Raji (cell line): ENCODE data around the gene COBLL1.

ENCODE experiments used
- POLR2A ChIP-seq: IDR thresholded peaks from 2 replicates; pipeline ENCODE4 v1.6.1; 2011; ENCODE audit warnings: low read depth, low read length, control low read depth; ENCODE audit not compliant: insufficient read depth

COBLL1 gene

DNA sequence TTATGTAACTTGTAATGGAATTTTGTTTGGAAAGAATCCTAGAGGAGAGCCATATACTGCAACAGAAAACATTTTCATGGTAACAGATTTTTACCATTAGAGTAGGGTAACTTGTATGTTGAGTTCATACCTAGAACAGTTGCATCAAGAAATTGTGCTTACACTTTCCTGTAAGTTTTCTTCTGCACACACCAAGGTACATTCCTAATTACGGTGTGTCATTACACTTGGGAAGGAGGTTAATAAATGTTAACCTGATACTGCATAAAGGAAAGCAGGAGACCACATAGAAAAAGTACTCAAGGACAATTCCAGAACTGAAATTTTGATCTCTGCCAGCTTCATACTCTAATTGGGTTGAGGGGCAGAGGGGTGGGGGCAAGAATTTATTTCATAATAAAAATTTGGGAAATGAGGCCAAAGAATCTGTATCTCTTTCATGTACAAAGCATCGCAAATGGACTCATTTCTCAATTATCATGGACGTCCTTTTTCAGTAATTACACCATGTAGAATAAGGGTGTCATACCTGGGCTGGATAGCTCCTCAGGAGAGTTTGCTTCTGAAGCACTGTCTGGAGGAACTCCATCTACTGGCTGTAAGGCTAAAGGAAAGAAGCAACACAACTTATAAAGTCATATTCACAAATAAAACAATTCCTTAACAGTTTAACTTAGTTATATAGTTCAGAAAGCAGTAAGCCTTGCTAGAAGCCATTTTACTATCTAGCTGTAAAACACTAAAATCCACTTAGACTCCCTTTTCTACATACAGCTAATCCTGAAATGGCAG, 137.5 kb downstream of the COBLL1 start:
- no peak for TF ChIP-seq POLR2A

DNA sequence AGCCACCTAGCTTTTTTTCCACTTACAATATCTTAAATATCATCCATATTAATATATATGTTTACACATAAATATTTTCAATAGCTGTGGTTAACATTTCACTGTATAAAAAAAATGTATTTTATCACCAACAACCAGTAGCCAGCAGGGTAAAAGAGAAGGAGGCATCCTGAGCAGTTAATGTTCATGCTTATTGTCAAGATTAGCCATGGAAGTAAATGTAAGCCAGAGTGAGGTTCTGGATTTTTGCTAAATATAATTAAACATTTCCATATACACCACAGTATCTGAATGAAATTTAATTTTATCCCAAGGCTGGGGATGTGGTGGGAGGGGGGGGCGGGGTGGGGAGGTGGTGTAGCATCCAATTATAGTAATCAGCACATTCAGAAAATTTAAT, 140.1 kb downstream of the COBLL1 start:
- no peak for TF ChIP-seq POLR2A

DNA sequence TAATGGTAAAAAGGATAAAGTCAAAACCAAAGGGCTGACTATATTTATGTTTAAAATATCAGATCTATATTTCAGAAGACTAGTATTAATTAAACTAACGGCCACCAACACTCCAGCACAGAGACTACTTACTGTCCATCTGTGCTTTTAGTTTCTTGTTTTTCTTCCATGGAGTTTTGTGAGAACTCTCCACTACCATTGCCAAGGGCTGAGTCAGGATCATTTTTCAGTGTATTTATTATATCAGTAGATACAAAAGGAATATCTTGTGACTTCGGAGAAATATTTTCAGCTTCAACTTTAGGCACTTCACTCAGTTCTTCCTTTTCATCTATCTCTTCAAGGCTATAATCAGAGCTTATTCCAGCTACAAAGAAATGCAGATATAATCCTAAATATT, 141.2 kb downstream of the COBLL1 start:
- TF ChIP-seq POLR2A: no peak

DNA sequence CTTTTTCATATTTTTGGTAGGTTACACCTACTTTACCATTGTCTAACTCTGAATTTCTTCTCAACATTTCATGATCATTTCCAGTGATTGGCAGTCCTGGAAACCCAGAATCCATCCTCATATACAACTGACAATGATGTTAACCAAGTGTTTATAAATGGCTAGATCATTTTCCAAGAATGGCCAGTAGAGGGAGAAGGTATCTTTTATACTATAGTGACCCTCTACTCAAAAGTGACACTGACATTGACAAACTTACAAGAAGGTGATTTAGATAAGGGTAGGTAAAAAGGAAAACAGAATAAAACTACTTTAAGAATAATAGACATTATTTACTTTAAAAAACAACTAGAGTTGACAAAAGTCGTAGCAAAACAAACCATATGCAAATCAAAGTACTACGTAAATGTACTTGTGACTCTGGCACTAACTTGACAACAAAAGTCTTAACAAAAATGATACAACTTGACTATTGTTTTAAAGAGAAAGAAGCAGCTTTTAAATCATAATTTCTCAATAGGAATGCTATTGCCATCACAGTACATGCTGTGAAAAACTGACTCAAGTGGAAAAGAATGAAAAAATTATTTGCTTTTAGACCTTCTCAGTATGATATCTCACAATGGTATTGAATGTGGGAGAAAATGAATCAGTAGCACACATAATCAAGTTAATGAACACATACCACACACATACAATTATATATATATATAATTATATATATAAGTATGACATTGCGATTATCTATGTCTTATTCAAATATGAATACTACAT, 143.7 kb downstream of the COBLL1 start:
- TF ChIP-seq POLR2A: no peak

DNA sequence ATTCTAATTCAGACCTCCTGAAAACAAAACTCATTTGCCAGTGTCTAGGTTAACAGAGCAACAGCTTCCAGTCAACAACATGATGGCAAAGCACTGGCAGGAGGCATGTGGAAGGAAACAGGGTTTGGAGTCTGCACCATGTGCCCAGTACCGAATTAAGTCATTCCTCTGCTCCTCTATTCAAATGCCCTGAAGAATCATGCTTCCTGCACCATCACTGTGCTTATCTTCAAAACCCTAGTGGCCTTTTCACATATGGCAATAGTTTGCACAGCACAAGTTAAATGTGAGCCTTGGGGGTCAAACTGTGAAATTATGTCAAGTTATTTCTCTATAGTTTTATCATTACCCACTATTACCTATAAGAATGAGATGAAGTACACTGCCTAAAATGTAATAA, 145.0 kb downstream of the COBLL1 start:
- no peak for TF ChIP-seq POLR2A

DNA sequence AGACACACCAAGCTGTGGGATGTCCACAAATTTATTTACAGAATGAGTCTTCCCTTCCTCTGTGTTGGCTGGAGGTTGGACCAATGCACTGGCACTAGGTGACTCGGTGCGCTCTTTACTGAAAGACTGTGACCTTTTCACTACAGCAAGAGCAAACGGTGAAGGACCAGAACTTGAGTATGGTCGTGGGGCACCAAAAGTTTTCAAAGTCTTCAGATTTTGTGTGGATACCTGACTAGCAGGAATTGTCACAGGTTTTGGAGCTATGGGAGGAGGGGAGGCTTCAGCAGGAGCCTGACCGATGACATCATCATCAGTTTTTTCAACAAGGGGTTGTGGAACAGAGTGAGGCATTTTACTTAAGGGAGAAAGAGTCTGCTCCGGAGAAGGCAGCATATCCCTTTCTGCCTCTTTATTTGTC, 147.3 kb downstream of the COBLL1 start:
- no peak for TF ChIP-seq POLR2A

DNA sequence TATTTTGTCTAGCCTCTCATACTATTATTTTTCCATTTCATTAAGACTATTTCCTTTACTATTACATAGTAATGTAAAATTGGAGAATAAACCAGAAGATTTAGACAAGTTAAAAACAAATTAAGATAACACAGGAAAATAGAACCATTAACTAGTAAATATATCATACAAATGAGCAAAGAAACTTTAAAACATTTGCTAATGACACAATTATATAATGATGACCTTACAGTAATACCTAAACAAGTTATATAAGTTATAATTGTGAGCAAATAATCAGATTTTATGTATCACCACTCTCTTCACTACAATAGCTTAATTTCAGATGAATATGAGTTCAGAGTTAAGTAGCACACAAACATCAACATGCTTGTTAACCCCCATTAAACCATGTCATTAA, 147.8 kb downstream of the COBLL1 start:
- no peak for TF ChIP-seq POLR2A

DNA sequence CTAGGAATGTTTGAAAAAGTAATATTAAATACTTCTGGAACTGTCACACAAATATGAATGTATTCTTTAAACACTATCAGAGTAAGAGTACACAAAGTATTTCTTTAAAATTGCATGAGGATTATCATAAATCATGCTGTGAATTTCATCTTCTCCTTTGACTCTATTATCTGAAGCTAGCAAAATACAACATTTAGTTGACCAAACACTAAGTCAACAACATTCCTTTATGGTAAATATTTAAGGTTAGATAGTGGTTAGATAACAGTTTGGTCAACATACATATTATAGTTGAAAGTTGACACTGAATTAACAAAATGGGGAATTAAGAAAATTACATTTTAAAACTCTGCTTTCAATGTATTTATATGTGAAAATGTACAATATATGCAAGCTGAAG, 148.2 kb downstream of the COBLL1 start:
- no peak for TF ChIP-seq POLR2A

DNA sequence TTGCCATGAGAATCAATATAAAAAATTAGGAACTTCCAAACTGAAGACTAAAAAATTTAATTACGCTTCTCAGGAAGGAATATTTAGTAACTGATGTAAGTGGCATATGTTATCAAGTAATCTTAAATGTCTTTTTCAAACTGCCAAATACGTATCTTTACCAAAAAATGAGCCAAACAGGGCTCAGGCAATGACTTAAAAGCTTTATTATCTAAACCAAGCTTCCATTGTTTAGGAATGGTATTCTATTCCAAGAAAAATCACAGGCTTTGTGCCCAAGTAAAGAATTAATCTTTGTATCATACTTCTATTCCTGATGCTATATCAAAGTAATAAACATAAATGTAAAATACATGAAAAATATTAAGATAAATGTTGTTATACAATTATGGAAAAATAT, 148.7 kb downstream of the COBLL1 start:
- TF ChIP-seq POLR2A: no peak

DNA sequence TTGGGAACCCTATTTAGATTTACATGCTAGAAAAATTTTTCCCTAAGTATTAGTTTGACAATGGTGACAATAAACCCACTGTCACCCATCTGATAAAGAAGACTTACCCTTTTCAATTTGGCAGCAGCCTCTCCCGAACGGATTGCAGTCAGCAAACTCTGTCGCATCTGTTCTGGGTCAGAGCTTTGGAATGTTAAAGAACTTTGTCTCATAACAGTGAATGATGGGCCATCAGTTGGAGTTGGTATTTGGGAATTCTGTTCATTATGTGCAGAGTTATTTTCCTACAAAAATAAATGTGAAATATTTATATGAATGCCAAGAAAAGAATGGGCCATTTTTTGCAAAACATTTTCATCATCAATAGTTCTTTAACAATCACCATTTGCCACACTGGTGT, 149.5 kb downstream of the COBLL1 start:
- no peak for TF ChIP-seq POLR2A

DNA sequence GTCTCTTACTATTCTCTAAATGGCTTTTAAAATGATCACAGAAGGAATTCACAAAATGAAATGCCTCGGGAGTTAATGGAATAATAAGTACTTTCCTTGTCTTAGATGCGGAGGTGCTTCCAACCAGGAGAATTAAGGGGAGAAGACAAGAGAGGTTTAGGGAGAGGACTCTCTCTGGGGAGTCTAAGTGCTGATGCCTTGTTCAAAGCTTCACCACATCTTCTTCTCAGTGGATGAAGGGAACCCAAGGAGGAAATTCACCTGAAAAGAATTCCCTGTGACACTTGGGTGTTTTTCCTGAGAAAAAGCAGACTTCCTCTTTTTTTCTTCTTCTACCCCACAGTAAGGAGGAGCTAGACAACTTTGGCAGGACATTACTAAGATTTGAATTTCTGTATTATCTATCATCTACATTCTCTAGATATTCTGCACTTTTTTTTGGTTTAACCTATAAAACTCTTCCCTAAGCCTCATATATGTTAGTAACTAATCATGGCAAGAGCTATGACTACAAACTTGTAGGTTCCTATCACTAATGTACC, 150.2 kb downstream of the COBLL1 start:
- TF ChIP-seq POLR2A: no peak

DNA sequence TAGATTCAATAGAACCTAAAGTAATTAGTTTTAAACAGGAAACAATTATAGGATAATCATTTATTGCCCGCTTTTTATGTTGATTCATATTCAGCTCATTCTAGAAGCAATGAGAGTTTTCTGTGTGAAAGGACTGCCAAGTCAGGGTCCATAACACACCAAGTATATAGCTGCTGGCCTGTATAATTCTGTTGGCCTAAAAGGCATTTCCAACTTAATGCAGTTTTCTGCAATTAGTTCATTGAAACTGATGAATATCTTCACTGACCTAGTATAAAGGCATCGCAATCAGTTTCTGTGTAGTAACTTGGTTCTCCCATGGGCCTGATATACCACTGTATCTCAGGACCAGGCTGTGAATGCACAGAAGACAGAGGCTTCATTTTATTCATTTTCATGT, 151.3 kb downstream of the COBLL1 start:
- no peak for TF ChIP-seq POLR2A

DNA sequence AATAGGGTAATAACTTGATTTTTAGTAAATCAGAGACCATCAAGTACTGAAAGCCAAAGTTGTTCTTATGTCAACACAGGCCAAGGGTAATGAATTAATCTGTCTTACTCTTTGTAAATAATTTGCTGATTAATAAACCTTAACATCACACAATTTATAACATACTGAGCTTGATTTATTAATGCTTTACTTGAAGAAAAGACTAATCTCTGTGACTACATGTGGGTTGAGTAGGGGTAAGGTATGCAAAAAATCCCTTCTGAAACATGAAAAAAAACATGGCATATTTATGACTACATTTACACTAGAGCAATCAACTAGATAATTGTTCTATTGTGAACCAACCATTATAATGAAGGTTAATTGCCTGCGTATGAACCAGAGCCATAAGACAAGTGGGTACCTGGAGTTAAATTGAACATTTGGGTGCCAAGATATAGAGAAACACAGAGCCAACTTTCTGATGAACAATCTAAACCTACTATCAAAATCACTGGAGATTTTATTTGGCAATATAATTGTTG, 152.7 kb downstream of the COBLL1 start:
- no peak for TF ChIP-seq POLR2A

DNA sequence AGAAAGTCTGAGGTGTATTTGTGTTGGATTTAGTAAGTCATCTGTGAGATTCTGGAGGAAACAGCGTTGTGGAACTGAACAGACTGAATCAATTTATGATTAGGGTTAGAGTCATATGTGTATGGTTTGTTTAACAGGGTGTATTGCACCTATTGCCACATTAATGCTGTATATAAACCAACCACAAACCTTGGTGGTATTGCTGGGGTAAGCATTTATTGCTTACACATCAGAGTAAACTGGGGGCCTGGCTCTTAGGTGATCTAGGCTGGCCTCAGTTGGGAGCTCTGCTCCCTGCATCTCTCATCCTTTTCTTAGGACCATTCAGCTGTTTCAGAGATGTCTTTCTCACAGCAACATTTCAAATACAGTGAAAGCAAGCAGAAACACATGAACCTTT, 160.6 kb downstream of the COBLL1 start:
- TF ChIP-seq POLR2A: no peak

DNA sequence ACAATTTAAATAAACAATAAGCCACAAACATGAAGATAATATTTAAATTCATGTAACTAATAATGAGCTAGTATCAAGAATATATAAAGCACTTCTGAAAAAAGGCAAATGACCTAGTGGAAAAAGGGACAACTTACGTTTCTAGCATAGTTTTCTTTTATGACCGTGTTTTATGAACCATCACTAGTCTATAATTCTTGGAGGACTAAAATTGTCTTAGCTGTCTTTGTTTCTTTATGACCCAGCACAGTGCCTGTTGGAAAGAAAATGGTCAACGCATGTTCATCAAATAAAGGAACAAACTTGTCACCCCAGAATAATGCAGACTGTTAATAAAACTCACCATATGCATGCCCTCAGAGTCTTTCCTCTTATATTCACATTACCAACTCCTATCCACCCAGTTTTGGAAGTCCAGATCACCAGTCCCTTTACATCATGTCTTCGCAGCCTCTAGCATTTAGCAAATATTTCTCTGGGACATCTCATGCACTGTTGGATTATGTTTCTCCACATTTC, 162.9 kb downstream of the COBLL1 start:
- TF ChIP-seq POLR2A: no peak

DNA sequence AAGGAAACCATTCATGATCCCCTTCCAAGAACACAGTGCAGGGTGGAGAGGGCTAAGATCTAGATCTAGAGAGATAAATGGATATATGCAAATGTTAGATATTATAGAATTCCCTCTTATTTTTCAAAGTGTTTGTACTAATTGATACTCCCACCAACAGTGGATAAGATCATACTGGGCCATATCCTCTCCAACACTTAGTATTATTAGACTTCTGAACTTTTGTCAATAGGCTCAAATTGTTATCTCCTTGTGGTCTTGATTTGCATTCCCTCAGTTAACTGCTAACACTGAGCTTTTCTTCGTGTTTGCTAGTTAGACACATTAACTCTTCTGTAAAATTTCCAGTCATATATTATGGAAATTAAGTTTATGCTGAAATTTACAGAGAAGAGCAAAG, 163.9 kb downstream of the COBLL1 start:
- TF ChIP-seq POLR2A: no peak
